ENCODE measurements around the gene NTRK2.
"Not testable (repeated sequence)": the region's sequence is repeated elsewhere in the genome, so short reads cannot be mapped to it uniquely, and the experiment has no call there.

NTRK2 gene

GRCh38 chr9:85040821-85041465 lies 371.4 kb downstream of the NTRK2 start:
- no peak for DNase-seq

- peak; percentile 6 for DNase-seq
Observed at GRCh38 chr9:85041466-85042137, 372.1 kb downstream of the NTRK2 start.

- DNase-seq, result no peak
Observed at GRCh38 chr9:85042981-85043647, 373.6 kb downstream of the NTRK2 start.

- DNase-seq, result no peak
Observed at GRCh38 chr9:85045271-85045670, 375.7 kb downstream of the NTRK2 start.

GRCh38 chr9:85046475-85046874 lies 376.9 kb downstream of the NTRK2 start:
- DNase-seq, result no peak

GRCh38 chr9:85053206-85053786 lies 383.8 kb downstream of the NTRK2 start:
- DNase-seq, result no peak

- no peak for DNase-seq
Observed at GRCh38 chr9:85054017-85054416, 384.5 kb downstream of the NTRK2 start.

- no peak for DNase-seq
Observed at GRCh38 chr9:85055506-85056202, 386.1 kb downstream of the NTRK2 start.

- DNase-seq, result no peak
Observed at GRCh38 chr9:85056203-85056572, 386.7 kb downstream of the NTRK2 start.

- no peak for DNase-seq
Observed at GRCh38 chr9:85061969-85062368, 392.4 kb downstream of the NTRK2 start.

GRCh38 chr9:85062385-85063022 lies 393.0 kb downstream of the NTRK2 start:
- DNase-seq, result no peak

GRCh38 chr9:85064811-85065371 lies 395.4 kb downstream of the NTRK2 start:
- no peak for DNase-seq

GRCh38 chr9:85067792-85068191 lies 398.3 kb downstream of the NTRK2 start:
- DNase-seq, result no peak

- not testable (repeated sequence) for DNase-seq
Observed at GRCh38 chr9:85069421-85069820, 399.9 kb downstream of the NTRK2 start.

Measured in NCI-H2029 (cell line).